MM.1S (cell line): Measurements from ENCODE around the gene NPLOC4.

ENCODE experiments used
- DNase-seq: peaks from one replicate; pipeline ENCODE4 v3.0.0-alpha.2; 2015
- H2AFZ ChIP-seq: fragments of 300-600 bp; sonication (generic); 2 replicates; pipeline ENCODE4 v1.6.0; 2016; ENCODE audit warnings: antibody characterized with exemption, low read length
- H3F3A ChIP-seq: fragments of 300-600 bp; sonication (generic); 2 replicates; pipeline ENCODE4 v1.6.1; 2016; ENCODE audit warnings: mild to moderate bottlenecking, antibody characterized with exemption, low read length, moderate library complexity, mixed read lengths; ENCODE audit not compliant: insufficient read depth
- H3K27ac ChIP-seq: fragments of 300-600 bp; sonication (generic); 2 replicates; pipeline ENCODE4 v1.5.1; 2016; ENCODE audit warnings: mild to moderate bottlenecking, low read length
- H3K27me3 ChIP-seq: fragments of 300-600 bp; sonication (generic); replicated peaks from 2 replicates; pipeline ENCODE4 v1.6.0; 2016; ENCODE audit warnings: low read length; ENCODE audit not compliant: insufficient read depth
- H3K36me3 ChIP-seq: fragments of 300-600 bp; sonication (generic); replicated peaks from 2 replicates; pipeline ENCODE4 v1.6.1; 2016; ENCODE audit warnings: mild to moderate bottlenecking, low read length, mixed read lengths; ENCODE audit not compliant: insufficient read depth
- H3K4me1 ChIP-seq: fragments of 300-600 bp; sonication (generic); 2 replicates; pipeline ENCODE4 v1.6.1; 2016; ENCODE audit warnings: low read length, mixed read lengths
- H3K4me2 ChIP-seq: fragments of 300-600 bp; sonication (generic); 2 replicates; pipeline ENCODE4 v1.6.0; 2016; ENCODE audit warnings: low read depth, low read length
- H3K4me3 ChIP-seq: fragments of 300-600 bp; sonication (generic); 2 replicates; pipeline ENCODE4 v1.5.1; 2016; ENCODE audit warnings: low read length, mixed read lengths
- H3K79me2 ChIP-seq: fragments of 300-600 bp; sonication (generic); 2 replicates; pipeline ENCODE4 v1.6.1; 2016; ENCODE audit warnings: mixed run types, low read length, mixed read lengths
- H3K9ac ChIP-seq: fragments of 300-600 bp; sonication (generic); 2 replicates; pipeline ENCODE4 v1.6.1; 2016; ENCODE audit warnings: low read length, mixed read lengths
- H3K9me2 ChIP-seq: fragments of 300-600 bp; sonication (generic); replicated peaks from 2 replicates; pipeline ENCODE4 v1.6.1; 2016; ENCODE audit warnings: mild to moderate bottlenecking, low read length, mixed read lengths; ENCODE audit not compliant: insufficient read depth
- H3K9me3 ChIP-seq: fragments of 300-600 bp; sonication (generic); replicated peaks from 2 replicates; pipeline ENCODE4 v1.6.1; 2016; ENCODE audit warnings: mild to moderate bottlenecking, low read length, mixed read lengths; ENCODE audit not compliant: insufficient read depth
- H4K20me1 ChIP-seq: fragments of 300-600 bp; sonication (generic); 2 replicates; pipeline ENCODE4 v1.6.1; 2016; ENCODE audit warnings: mild to moderate bottlenecking, low read length, moderate library complexity, mixed read lengths; ENCODE audit not compliant: insufficient read depth
- EZH2 ChIP-seq: fragments of 300-600 bp; sonication (generic); optimal IDR thresholded peaks from 2 replicates; pipeline ENCODE3; 2017; ENCODE audit warnings: low read depth, mild to moderate bottlenecking, antibody characterized with exemption, low read length, mixed read lengths
- EZH2phosphoT487 ChIP-seq: fragments of 300-600 bp; sonication (generic); IDR thresholded peaks from 2 replicates; pipeline ENCODE4 v1.6.1; 2018; ENCODE audit warnings: antibody characterized with exemption, low read length
- TF ChIP-seq, protein P1 (sequence below): fragments of 300-600 bp; sonication (generic); IDR thresholded peaks from 2 replicates; pipeline ENCODE4 v1.5.1; 2016; ENCODE audit warnings: antibody characterized with exemption, low read length, mixed read lengths

The NPLOC4 gene

DNA sequence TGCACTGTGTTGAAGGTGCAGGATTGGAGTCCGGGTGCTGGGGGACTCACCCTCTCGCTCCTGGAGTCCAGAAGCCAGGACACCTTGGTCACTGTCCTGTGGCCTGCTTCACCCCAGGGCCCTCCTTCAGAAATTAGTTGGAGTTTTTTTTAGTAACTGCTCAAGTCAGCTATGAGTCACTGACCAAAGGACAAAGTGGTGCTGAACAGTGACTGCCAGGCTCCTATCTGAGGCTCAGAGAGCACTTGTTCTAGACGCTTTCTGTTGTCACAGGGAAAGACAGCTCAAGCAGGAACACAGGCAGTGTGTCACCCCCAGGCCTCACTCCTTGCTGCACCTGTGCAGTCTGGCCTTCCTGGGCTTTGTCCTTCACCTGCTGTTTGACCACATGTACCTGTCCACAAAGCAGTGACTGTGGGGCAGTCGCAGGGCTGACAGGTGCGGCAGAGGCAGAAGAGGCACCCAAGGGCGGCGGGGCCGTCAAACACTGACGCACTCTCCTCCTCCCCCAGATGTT, 80.7 kb downstream of the NPLOC4 start:
- Histone ChIP-seq H3K36me3 (no peaks in the 10 kb centered on the region), H3K4me2 (no peak overlapping the region), H3K4me3 (no peak overlapping the region), H3K9ac (no peak overlapping the region), H4K20me1 (no peaks in the 10 kb centered on the region), H3K9me3 (no peaks in the 10 kb centered on the region), H3K27ac (no peak overlapping the region), H3F3A (peaks cover 22% of the 10 kb centered on the region), H3K4me1 (peaks cover 12% of the 10 kb centered on the region; the same call in 1 of the 2 replicates), H2AFZ (no peak overlapping the region), H3K79me2 (peaks cover 8% of the 10 kb centered on the region), H3K9me2 (no peaks in the 10 kb centered on the region), H3K27me3 (no peaks in the 10 kb centered on the region)
- TF ChIP-seq EZH2 = no peak
- no peak for TF ChIP-seq EZH2phosphoT487
- TF ChIP-seq, protein P1, sequence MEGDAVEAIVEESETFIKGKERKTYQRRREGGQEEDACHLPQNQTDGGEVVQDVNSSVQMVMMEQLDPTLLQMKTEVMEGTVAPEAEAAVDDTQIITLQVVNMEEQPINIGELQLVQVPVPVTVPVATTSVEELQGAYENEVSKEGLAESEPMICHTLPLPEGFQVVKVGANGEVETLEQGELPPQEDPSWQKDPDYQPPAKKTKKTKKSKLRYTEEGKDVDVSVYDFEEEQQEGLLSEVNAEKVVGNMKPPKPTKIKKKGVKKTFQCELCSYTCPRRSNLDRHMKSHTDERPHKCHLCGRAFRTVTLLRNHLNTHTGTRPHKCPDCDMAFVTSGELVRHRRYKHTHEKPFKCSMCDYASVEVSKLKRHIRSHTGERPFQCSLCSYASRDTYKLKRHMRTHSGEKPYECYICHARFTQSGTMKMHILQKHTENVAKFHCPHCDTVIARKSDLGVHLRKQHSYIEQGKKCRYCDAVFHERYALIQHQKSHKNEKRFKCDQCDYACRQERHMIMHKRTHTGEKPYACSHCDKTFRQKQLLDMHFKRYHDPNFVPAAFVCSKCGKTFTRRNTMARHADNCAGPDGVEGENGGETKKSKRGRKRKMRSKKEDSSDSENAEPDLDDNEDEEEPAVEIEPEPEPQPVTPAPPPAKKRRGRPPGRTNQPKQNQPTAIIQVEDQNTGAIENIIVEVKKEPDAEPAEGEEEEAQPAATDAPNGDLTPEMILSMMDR = no peak
- no peak for DNase-seq

DNA sequence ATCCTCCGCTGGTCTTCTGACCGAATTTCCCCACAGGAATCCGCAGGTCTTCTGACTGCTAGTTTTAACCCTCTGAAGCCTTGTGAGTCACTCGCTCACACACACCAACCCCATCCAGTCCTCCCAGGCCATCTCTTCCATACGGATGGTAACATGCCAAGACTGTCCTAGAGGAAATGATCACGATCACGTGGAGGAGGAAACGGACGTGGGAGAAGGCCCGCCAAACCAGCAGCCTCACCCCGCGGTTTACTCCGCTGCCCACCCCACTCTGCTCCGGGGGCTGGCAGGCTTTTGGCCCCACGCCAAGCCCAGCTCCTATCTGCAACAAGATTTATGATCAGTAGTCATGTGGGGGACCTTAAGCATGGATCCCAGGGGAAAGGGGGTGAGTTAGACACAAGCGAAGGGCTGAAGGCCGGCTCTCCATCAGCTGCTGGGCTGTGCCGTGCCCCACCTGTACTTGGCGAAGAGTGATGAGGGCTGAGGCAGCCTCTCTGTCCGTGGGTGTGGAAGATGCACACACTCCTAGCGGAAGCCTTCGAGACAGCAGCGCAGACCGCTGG, 83.2 kb downstream of the NPLOC4 start:
- no peak for DNase-seq
- H3F3A ChIP-seq = peaks cover 22% of the 10 kb centered on the region
- H3K4me1 ChIP-seq = peaks cover 16% of the 10 kb centered on the region; the same call in 1 of the 2 replicates
- peak overlapping the region; percentile 61; the same call in 1 of the 2 replicates for H3K27ac ChIP-seq
- TF ChIP-seq, protein P1 = 0 out of 2 replicates have a peak, but pooled peaks have one; percentile 2
- TF ChIP-seq EZH2 = no peak
- no peaks in the 10 kb centered on the region for H3K9me2 ChIP-seq
- no peaks in the 10 kb centered on the region for H3K27me3 ChIP-seq
- no peaks in the 10 kb centered on the region for H3K36me3 ChIP-seq
- no peaks in the 10 kb centered on the region for H4K20me1 ChIP-seq
- peak overlapping the region; percentile 34; the same call in 1 of the 2 replicates for H3K9ac ChIP-seq
- peak overlapping the region; percentile 88 for H3K4me2 ChIP-seq
- peaks cover 27% of the 10 kb centered on the region for H3K79me2 ChIP-seq
- H3K9me3 ChIP-seq = no peaks in the 10 kb centered on the region
- H2AFZ ChIP-seq = peak overlapping the region; percentile 42
- peak overlapping the region; percentile 83 for H3K4me3 ChIP-seq

DNA sequence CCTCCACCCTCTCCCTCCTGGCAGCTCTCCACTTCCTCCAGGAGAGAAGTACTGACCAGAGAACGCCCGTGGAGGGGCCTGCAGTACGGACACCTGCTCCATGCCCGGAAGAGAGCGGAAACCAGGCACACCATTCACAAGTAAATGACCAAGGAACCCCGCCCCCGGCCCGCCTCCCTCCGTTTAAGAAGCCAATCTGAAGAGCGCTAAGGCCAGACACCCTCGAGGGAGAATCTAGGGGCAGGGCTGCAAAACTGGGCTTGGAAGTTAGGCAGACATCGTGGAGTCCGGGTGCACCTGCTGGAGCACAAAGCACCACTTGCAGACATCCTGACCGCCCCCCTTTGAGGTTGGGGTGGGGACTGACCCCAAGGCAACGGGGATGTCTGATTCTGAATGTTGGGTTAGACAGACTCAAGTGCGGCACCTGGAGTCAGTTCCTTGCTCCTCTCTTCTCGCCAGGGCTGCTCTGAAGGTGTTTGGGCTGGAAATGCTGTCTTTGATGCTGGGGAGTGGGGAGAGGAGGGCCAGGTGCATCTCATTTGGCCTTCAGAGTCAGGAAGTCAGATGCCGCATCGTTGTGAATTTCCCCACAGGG, 83.8 kb downstream of the NPLOC4 start:
- Histone ChIP-seq H3K4me1 (peaks cover 16% of the 10 kb centered on the region; the same call in 1 of the 2 replicates), H2AFZ (peak overlapping the region; percentile 42), H3K9me2 (no peaks in the 10 kb centered on the region), H3K27me3 (no peaks in the 10 kb centered on the region), H3K4me3 (peak overlapping the region; percentile 83), H3K9ac (peak overlapping the region; percentile 67), H3K9me3 (no peaks in the 10 kb centered on the region), H3K79me2 (peaks cover 27% of the 10 kb centered on the region), H3K4me2 (peak overlapping the region; percentile 88), H3K27ac (peak overlapping the region; percentile 61; the same call in 1 of the 2 replicates), H3K36me3 (no peaks in the 10 kb centered on the region), H4K20me1 (no peaks in the 10 kb centered on the region), H3F3A (peaks cover 22% of the 10 kb centered on the region)
- peak; percentile 94 for DNase-seq
- TF ChIP-seq, protein P1 = peak; percentile 37
- no peak for TF ChIP-seq EZH2phosphoT487
